Keratinocyte (primary cell): Measurements from ENCODE around the gene OGT. TPM values are rescaled to one million over a fixed set of nuclear protein-coding genes. Genes with fewer than 3 reads are reported as not detected.

Source experiments
- DNase-seq: peaks from one replicate; pipeline ENCODE4 v3.0.0-alpha.2; 2011; ENCODE audit warnings: low read depth, missing footprints, low spot score
- FAIRE-seq: peaks from 2 replicates; lab custom pipeline; 2011; peaks lifted over from hg19 to GRCh38; lab: Jason Lieb, UNC
- H2AFZ ChIP-seq: 2 replicates; pipeline ENCODE4 v1.6.0; 2012; ENCODE audit warnings: low read length, control low read depth, inconsistent platforms; ENCODE audit not compliant: control insufficient read depth
- H3K27ac ChIP-seq: 2 replicates; pipeline ENCODE4 v1.5.1; 2011; ENCODE audit warnings: low read length; ENCODE audit not compliant: control insufficient read depth, insufficient read depth
- H3K27me3 ChIP-seq: 3 replicates; pipeline ENCODE4 v1.6.0; 2011; ENCODE audit warnings: low read length; ENCODE audit not compliant: control insufficient read depth, insufficient read depth; ENCODE audit errors: extremely low read depth
- H3K36me3 ChIP-seq, 2 experiments: 2 replicates in 1 of 2; 3 replicates in 1 of 2; pipeline ENCODE4 v1.5.1; 2011; ENCODE audit warnings: low read length in 2 of 2, mild to moderate bottlenecking in 1 of 2; ENCODE audit not compliant: control insufficient read depth in 2 of 2, insufficient read depth in 2 of 2; ENCODE audit errors: extremely low read depth in 1 of 2
- H3K4me1 ChIP-seq: 3 replicates; pipeline ENCODE4 v1.5.1; 2011; ENCODE audit warnings: low read length; ENCODE audit not compliant: control insufficient read depth, insufficient read depth; ENCODE audit errors: extremely low read depth
- H3K4me2 ChIP-seq: 3 replicates; pipeline ENCODE4 v1.6.0; 2011; ENCODE audit warnings: low read depth, low read length; ENCODE audit not compliant: control insufficient read depth, insufficient read depth; ENCODE audit errors: extremely low read depth
- H3K4me3 ChIP-seq, 3 experiments: fragments of 200-600 bp in 1 of 3; sonication (generic) in 1 of 3; 2 replicates in 2 of 3; 3 replicates in 1 of 3; pipeline ENCODE4 v1.5.1; 2011 to 2016; ENCODE audit warnings: low read length in 3 of 3, mild to moderate bottlenecking in 3 of 3, control low read depth in 2 of 3, inconsistent platforms in 1 of 3, low read depth in 1 of 3, mixed read lengths in 1 of 3, mixed run types in 1 of 3, moderate library complexity in 1 of 3; ENCODE audit not compliant: control insufficient read depth in 2 of 3, insufficient read depth in 2 of 3; ENCODE audit errors: extremely low read depth in 1 of 3
- H3K79me2 ChIP-seq: 2 replicates; pipeline ENCODE4 v1.6.0; 2012; ENCODE audit warnings: low read length; ENCODE audit not compliant: control insufficient read depth, insufficient read depth
- H3K9ac ChIP-seq: 3 replicates; pipeline ENCODE4 v1.6.0; 2011; ENCODE audit warnings: low read length; ENCODE audit not compliant: control insufficient read depth, insufficient read depth; ENCODE audit errors: extremely low read depth
- H3K9me1 ChIP-seq: 3 replicates; pipeline ENCODE4 v1.6.0; 2011; ENCODE audit warnings: low read length; ENCODE audit not compliant: control insufficient read depth, insufficient read depth; ENCODE audit errors: extremely low read depth
- H3K9me3 ChIP-seq: 2 replicates; pipeline ENCODE4 v1.5.1; 2012; ENCODE audit warnings: low read depth, low read length; ENCODE audit not compliant: control insufficient read depth
- H4K20me1 ChIP-seq: 3 replicates; pipeline ENCODE4 v1.6.0; 2011; ENCODE audit warnings: low read length; ENCODE audit not compliant: control insufficient read depth, insufficient read depth; ENCODE audit errors: extremely low read depth
- CTCF ChIP-seq, 3 experiments: IDR thresholded peaks in 1 of 3; conservative IDR thresholded peaks in 1 of 3; optimal IDR thresholded peaks in 1 of 3; 2 replicates in 2 of 3; 3 replicates in 1 of 3; pipeline versions ENCODE3 to v1.5.1; 2011; ENCODE audit warnings: low read length in 3 of 3, mild to moderate bottlenecking in 3 of 3, moderate library complexity in 2 of 3, control low read depth in 1 of 3, inconsistent platforms in 1 of 3; ENCODE audit not compliant: insufficient read depth in 2 of 3; ENCODE audit errors: extremely low read depth in 1 of 3
- EZH2 ChIP-seq: IDR thresholded peaks from one replicate; pipeline ENCODE4 v1.6.1; 2012; ENCODE audit warnings: inconsistent platforms, mild to moderate bottlenecking, low read length, moderate library complexity
- dilution Hi-C: fragments of 300-500 bp; cut with MboI; formaldehyde crosslinking; loops from one replicate; pipeline ENCODE4 v1.7.0; 2020; ENCODE audit warnings: low sequenced_read_pairs; ENCODE audit not compliant: extremely low pct_ligation_motif_present
- polyA plus RNA-seq, 5 experiments: library from polyadenylated mRNA; depleted of rRNA in 3 of 5; stranded (reverse) in 3 of 5; stranded (forward) in 1 of 5; unstranded in 1 of 5; fragments of >200 nt; gene quantifications; 1 replicate in 1 of 5; 2 replicates in 3 of 5; 3 replicates in 1 of 5; pipeline versions ENCODE4 v1.2.1 to v1.2.3, GENCODE V29; 2011 to 2012; ENCODE audit warnings: missing spikeins in 2 of 5, low read depth in 1 of 5, low replicate concordance in 1 of 5

Gene OGT
- polyA plus RNA-seq, 1 donor (not counting 4 experiments of a cell fraction or from before 2014, with no cell fraction given), result 136 TPM

DNA sequence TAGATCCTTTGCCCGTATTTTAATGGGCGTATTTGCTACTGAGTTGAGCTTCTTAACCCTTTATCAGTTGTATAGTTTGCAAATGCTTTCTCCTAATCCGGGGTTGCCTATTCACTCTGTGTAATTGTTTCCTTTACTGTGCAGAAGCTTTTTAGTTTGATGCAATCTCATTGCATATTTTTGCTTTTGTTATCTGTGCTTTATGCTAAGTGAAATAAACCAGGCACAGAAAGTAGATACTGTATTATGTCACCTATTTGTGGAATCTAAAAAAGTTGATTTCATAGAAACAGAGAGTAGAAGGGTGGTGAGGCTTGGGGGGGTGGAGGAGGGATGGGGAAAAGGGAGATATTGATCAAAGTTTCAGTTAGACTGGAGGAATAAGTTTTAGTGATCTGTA is 17.7 kb downstream of the OGT start:
- H3K79me2 ChIP-seq, result peaks cover 21% of the 10 kb centered on the region
- no peaks in the 10 kb centered on the region for H3K4me1 ChIP-seq
- no peaks in the 10 kb centered on the region for H3K9me1 ChIP-seq
- TF ChIP-seq CTCF (optimal IDR thresholded peaks at IDR 0.05 in 1 of 3, IDR thresholded peaks at IDR 0.05 in 1 of 3, conservative IDR thresholded peaks at IDR 0.05 in 1 of 3; ENCODE audit: extremely low read depth in 1 of 3, insufficient read depth in 2 of 3, low read length in 3 of 3) (no peak), EZH2 (no peak)
- H3K9me3 ChIP-seq, result no peaks in the 10 kb centered on the region
- H3K27ac ChIP-seq, result no peak overlapping the region
- H3K4me3 ChIP-seq, result no peak overlapping the region
- H2AFZ ChIP-seq, result no peak overlapping the region
- H3K9ac ChIP-seq, result no peak overlapping the region
- peaks cover 2 to 15% of the 10 kb centered on the region in 2 experiments for H3K36me3 ChIP-seq
- H3K4me2 ChIP-seq, result no peak overlapping the region
- no peaks in the 10 kb centered on the region for H3K27me3 ChIP-seq
- H4K20me1 ChIP-seq, result peaks cover 11% of the 10 kb centered on the region
- dilution Hi-C loops, result no loop called here
- FAIRE-seq (no peak), DNase-seq (no peak)

- DNase-seq (no peak), FAIRE-seq (no peak)
- no peaks in the 10 kb centered on the region for H3K9me3 ChIP-seq
- no peak overlapping the region for H3K4me2 ChIP-seq
- H3K4me3 ChIP-seq, result no peak overlapping the region
- H4K20me1 ChIP-seq, result no peaks in the 10 kb centered on the region
- H3K79me2 ChIP-seq, result no peaks in the 10 kb centered on the region
- H3K9me1 ChIP-seq, result no peaks in the 10 kb centered on the region
- no peak overlapping the region for H3K9ac ChIP-seq
- H3K36me3 ChIP-seq, result peaks cover 3 to 11% of the 10 kb centered on the region in 2 experiments
- no peak for TF ChIP-seq EZH2
- no peak for TF ChIP-seq CTCF (optimal IDR thresholded peaks at IDR 0.05 in 1 of 3, IDR thresholded peaks at IDR 0.05 in 1 of 3, conservative IDR thresholded peaks at IDR 0.05 in 1 of 3; ENCODE audit: extremely low read depth in 1 of 3, insufficient read depth in 2 of 3, low read length in 3 of 3)
- no peaks in the 10 kb centered on the region for H3K4me1 ChIP-seq
- H3K27me3 ChIP-seq, result no peaks in the 10 kb centered on the region
- dilution Hi-C loops, result no loop called here
- no peak overlapping the region for H3K27ac ChIP-seq
- no peak overlapping the region for H2AFZ ChIP-seq
Measured at GRCh38 chrX:71556036-71556435, 23.1 kb downstream of the OGT start.
